Stomach smooth muscle (tissue), 2 donors: ENCODE measurements around the gene RAF1.
"Not testable (repeated sequence)": the region's sequence is repeated elsewhere in the genome, so short reads cannot be mapped to it uniquely, and the experiment has no call there.

Experiments
- H3K27ac ChIP-seq: one replicate; pipeline ENCODE4 v1.7.0; 2013; ENCODE audit warnings: mild to moderate bottlenecking, low read length, inconsistent platforms
- H3K27me3 ChIP-seq, 2 donors: one replicate each; pipeline ENCODE4 v1.7.0; 2013; ENCODE audit warnings: low read length in 2 of 2; ENCODE audit not compliant: insufficient read depth in 2 of 2, control insufficient read depth in 1 of 2
- H3K36me3 ChIP-seq, 2 donors: one replicate each; pipeline ENCODE4 v1.7.0; 2013; ENCODE audit warnings: low read length in 2 of 2; ENCODE audit not compliant: control insufficient read depth in 2 of 2, insufficient read depth in 2 of 2
- H3K4me1 ChIP-seq: one replicate; pipeline ENCODE4 v1.7.0; 2013; ENCODE audit warnings: low read length; ENCODE audit not compliant: control insufficient read depth, insufficient read depth
- H3K4me3 ChIP-seq, 2 donors: one replicate each; pipeline ENCODE4 v1.7.0; 2013; ENCODE audit warnings: low read length in 2 of 2
- H3K9ac ChIP-seq, 2 donors: one replicate each; pipeline ENCODE4 v1.7.0; 2013; ENCODE audit warnings: low read length in 2 of 2, mild to moderate bottlenecking in 1 of 2
- H3K9me3 ChIP-seq, 2 donors: one replicate each; pipeline ENCODE4 v1.7.0; 2013; ENCODE audit warnings: low read length in 2 of 2; ENCODE audit not compliant: control insufficient read depth in 2 of 2
- donor health status: healthy.
- donor health status: Pancreatic carcinoma.

The RAF1 gene

DNA sequence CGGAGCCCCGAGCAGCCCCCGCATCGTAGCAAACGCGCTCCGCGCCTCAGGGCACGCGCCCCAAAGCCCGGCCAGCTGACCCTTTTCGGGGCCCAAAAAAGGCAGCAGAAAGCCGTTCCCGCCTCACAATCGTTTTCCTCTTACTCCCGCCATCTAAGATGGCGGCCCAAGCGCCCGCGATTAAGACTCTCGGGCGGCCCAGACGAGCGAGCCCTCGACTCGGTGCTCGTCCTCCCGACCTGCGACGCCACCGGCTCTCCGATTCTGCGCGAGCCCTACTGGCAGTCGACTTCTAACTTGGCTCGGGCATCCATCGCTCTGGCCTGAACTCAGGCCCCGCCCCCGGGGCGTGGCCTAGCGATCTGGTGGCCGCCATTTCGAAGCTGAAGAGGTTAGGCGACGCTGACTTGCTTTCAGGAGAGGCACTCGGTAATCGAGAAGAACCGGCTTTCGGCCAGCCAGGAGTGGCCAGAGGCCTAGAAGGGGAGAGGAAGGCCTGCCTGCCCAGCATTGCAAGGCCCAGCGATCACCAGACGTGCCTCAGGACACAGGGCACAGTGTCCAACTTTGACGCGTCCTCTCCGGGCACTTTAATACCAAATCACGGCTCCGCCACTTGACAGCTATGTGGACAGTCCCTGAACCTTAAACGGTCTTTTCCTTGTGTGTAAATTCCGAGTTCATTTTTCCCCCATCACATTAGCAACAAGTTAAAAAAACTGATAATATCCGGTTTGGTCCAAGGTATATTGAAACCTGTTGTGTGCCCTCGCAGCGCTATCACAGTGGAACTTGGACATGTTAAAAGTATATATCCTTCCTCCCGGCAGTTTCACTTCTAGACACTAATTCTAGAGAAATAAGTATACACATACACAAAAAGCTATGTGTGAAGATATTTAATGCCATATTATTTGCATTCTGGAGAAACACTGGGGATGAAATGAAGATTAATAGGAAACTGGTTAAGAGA, at the start of gene RAF1:
RAF1 (minus strand) TSS at position 182 of the 973 bp plus-strand sequence. CDS start 45,396 bp downstream, outside the sequence.
- H3K27me3 ChIP-seq = no peaks in the 10 kb centered on the region
- H3K4me1 ChIP-seq = peaks cover 18% of the 10 kb centered on the region
- H3K9me3 ChIP-seq = no peaks in the 10 kb centered on the region
- H3K9ac ChIP-seq = peak within 1 kb of the TSS; percentile 90 to 100
- H3K4me3 ChIP-seq = peak within 1 kb of the TSS; percentile 90 to 95
- H3K27ac ChIP-seq = peak within 1 kb of the TSS; percentile 98
- no peaks in the 10 kb centered on the region for H3K36me3 ChIP-seq

DNA sequence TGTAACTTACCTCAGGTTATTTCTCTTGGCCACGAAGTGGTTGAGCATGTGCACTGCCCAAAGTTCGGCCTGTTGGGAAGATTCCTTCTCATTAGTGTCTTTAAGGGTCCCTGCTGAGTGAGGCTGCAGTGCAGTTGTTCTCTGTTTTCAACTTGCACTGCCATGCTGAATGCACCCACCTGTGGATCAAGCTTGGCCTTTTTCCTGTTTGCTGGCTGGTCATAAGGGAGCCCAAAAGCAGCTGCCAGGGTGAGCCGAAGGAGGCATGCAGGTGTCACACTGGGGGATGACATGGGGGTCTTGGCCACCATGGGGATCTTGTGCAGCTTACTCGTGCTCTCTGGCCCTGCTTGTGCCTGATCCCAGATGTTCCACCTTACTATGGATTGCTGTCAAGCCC, 46.1 kb upstream of the RAF1 start:
- Histone ChIP-seq H3K36me3 (no peaks in the 10 kb centered on the region), H3K4me1 (no peaks in the 10 kb centered on the region), H3K27me3 (no peaks in the 10 kb centered on the region), H3K4me3 (no peak overlapping the region), H3K27ac (no peak overlapping the region), H3K9me3 (no peaks in the 10 kb centered on the region), H3K9ac (no peak overlapping the region)

GRCh38 chr3:12709334-12709733, 45.4 kb upstream of the RAF1 start:
- no peaks in the 10 kb centered on the region for H3K27me3 ChIP-seq

DNA sequence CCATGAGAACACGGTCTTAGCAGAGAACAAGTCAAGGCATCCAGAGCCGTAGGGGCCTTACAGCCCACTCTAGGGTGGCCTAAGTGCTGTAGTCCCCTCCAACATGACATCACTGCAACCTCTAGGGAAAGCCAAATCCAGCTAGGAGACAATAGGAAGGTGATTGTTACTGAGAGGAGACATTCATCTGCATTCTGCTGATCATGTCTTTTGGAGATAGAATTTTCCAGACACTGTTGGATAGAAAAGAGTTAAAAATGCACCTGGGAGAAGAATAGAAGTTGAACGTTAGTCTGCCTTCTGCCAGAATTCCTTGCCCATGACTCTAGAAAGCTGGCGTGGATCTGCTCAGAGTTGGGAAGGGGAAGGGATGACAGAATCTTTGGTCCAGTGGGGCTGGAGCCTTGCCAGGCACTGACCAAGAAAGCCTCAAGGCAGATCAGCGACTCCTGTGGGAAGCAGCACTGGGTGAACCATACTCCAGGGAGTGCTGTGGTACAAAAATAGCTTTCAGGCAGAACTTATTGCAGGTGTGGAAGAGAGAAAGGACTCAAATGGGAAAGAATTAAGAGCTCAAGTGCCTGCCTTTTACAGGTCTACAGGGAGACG, 44.8 kb upstream of the RAF1 start:
- Histone ChIP-seq H3K27ac (no peak overlapping the region), H3K9ac (no peak overlapping the region), H3K9me3 (no peaks in the 10 kb centered on the region), H3K36me3 (no peaks in the 10 kb centered on the region), H3K27me3 (no peaks in the 10 kb centered on the region), H3K4me3 (no peak overlapping the region), H3K4me1 (no peaks in the 10 kb centered on the region)

More at GRCh38 chr3:12709334-12709733, 45.4 kb upstream of the RAF1 start:
- Histone ChIP-seq H3K4me1 (no peaks in the 10 kb centered on the region), H3K9me3 (no peaks in the 10 kb centered on the region), H3K4me3 (no peak overlapping the region), H3K36me3 (no peaks in the 10 kb centered on the region), H3K9ac (no peak overlapping the region), H3K27ac (no peak overlapping the region)

- no peaks in the 10 kb centered on the region for H3K4me1 ChIP-seq
Measured at GRCh38 chr3:12707449-12707848, 43.5 kb upstream of the RAF1 start.

GRCh38 chr3:12706504-12707253, 42.8 kb upstream of the RAF1 start:
- H3K36me3 ChIP-seq = no peaks in the 10 kb centered on the region
- no peak overlapping the region for H3K4me3 ChIP-seq
- H3K4me1 ChIP-seq = no peaks in the 10 kb centered on the region
- no peaks in the 10 kb centered on the region for H3K27me3 ChIP-seq
- H3K9me3 ChIP-seq = no peaks in the 10 kb centered on the region
- H3K9ac ChIP-seq = no peak overlapping the region
- H3K27ac ChIP-seq = no peak overlapping the region

More at GRCh38 chr3:12707449-12707848, 43.5 kb upstream of the RAF1 start:
- no peak overlapping the region for H3K4me3 ChIP-seq
- H3K27me3 ChIP-seq = no peaks in the 10 kb centered on the region
- no peak overlapping the region for H3K27ac ChIP-seq
- no peaks in the 10 kb centered on the region for H3K36me3 ChIP-seq
- no peak overlapping the region for H3K9ac ChIP-seq
- H3K9me3 ChIP-seq = no peaks in the 10 kb centered on the region

- H3K27ac ChIP-seq = no peak overlapping the region
- no peaks in the 10 kb centered on the region for H3K9me3 ChIP-seq
- H3K4me1 ChIP-seq = no peaks in the 10 kb centered on the region
- no peak overlapping the region for H3K4me3 ChIP-seq
- no peak overlapping the region for H3K9ac ChIP-seq
- no peaks in the 10 kb centered on the region for H3K36me3 ChIP-seq
- no peaks in the 10 kb centered on the region for H3K27me3 ChIP-seq
Measured at GRCh38 chr3:12705981-12706380, 42.1 kb upstream of the RAF1 start.

DNA sequence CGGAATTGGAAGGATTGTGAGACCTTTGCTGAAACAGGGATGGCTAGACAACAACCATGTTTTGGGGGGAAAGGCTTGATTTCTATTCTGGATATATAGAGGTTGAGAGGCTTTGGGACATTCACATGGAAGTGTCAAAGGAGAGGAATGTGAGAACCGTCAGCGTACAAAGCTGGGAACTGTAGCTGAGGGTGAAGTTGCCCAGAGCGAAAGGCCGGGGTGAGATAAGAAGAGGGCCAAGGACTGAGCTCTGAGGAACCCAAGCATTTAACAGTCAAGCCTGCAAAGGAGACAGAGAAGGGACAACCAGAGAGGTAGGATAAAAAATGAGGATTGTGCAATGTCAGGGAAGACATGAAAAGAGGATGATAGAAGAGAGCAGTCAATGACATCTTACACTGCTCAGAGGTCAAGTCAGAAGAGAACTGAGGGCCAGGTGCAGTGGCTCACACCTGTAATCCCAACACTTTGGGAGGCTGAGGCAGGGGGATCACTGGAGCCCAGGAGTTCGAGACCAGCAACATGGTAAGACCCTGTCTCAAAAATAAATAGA, 41.5 kb upstream of the RAF1 start:
- Histone ChIP-seq H3K4me1 (no peaks in the 10 kb centered on the region), H3K27ac (no peak overlapping the region), H3K27me3 (no peaks in the 10 kb centered on the region), H3K9me3 (no peaks in the 10 kb centered on the region), H3K9ac (no peak overlapping the region), H3K36me3 (no peaks in the 10 kb centered on the region), H3K4me3 (no peak overlapping the region)

- H3K4me1 ChIP-seq = no peaks in the 10 kb centered on the region
- no peak overlapping the region for H3K27ac ChIP-seq
Measured at GRCh38 chr3:12702501-12702900, 38.6 kb upstream of the RAF1 start.

DNA sequence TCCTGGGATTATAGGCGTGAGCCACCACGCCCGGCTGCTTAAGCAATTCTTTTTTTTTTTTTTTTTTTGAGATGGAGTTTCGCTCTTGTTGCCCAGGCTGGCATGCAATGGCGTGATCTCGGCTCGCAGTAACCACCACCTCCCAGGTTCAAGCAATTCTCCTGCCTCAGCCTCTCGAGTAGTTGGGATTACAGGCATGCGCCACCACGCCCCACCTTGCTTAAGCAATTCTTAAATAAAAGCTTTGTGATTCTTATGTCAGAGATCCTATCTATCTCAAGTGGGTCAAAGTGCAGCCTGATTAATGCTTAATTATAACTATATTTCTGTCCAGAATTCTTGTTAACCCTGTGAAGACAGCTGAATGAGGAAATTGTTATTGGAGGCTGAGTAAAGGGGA, 37.7 kb upstream of the RAF1 start:
- not testable (repeated sequence) for H3K9ac ChIP-seq, H3K27ac ChIP-seq, H3K36me3 ChIP-seq, H3K4me3 ChIP-seq, H3K27me3 ChIP-seq, H3K4me1 ChIP-seq, H3K9me3 ChIP-seq

More at GRCh38 chr3:12702501-12702900, 38.6 kb upstream of the RAF1 start:
- no peaks in the 10 kb centered on the region for H3K27me3 ChIP-seq
- H3K36me3 ChIP-seq = no peaks in the 10 kb centered on the region
- H3K4me3 ChIP-seq = no peak overlapping the region
- H3K9ac ChIP-seq = no peak overlapping the region
- H3K9me3 ChIP-seq = no peaks in the 10 kb centered on the region
